Fibroblast of lung (primary cell): ENCODE results near the gene SPTBN5. TPM values are rescaled to one million over a fixed set of nuclear protein-coding genes. Genes with fewer than 3 reads are reported as not detected.

Source experiments
- DNase-seq, 2 donors: peaks; one replicate each; pipeline versions ENCODE4 v3.0.0 to v3.0.0-alpha.2; 2010; ENCODE audit warnings: low read depth in 2 of 2
- H2AFZ ChIP-seq: 2 replicates; pipeline ENCODE4 v1.5.1; 2012; ENCODE audit warnings: low read length, control low read depth, inconsistent platforms
- H3K27ac ChIP-seq: 2 replicates; pipeline ENCODE4 v1.5.1; 2011; ENCODE audit warnings: low read length, control low read depth; ENCODE audit not compliant: insufficient read depth
- H3K27me3 ChIP-seq: 2 replicates; pipeline ENCODE4 v1.5.1; 2011; ENCODE audit warnings: mild to moderate bottlenecking, low read length; ENCODE audit not compliant: control insufficient read depth, insufficient read depth
- H3K36me3 ChIP-seq: 2 replicates; pipeline ENCODE4 v1.5.1; 2011; ENCODE audit warnings: low read length; ENCODE audit not compliant: control insufficient read depth, insufficient read depth
- H3K4me1 ChIP-seq: 2 replicates; pipeline ENCODE4 v1.5.1; 2011; ENCODE audit warnings: low read length; ENCODE audit not compliant: control insufficient read depth, insufficient read depth; ENCODE audit errors: extremely low read depth
- H3K4me2 ChIP-seq: 2 replicates; pipeline ENCODE4 v1.5.1; 2011; ENCODE audit warnings: low read length, control low read depth; ENCODE audit not compliant: insufficient read depth; ENCODE audit errors: extremely low read depth
- H3K4me3 ChIP-seq, 4 experiments: fragments of 200-600 bp in 1 of 4; sonication (generic) in 1 of 4; replicated peaks in 1 of 4; 2 replicates each; pipeline ENCODE4 v1.5.1; 2011 to 2016; ENCODE audit warnings: low read length in 4 of 4, low read depth in 3 of 4, mild to moderate bottlenecking in 3 of 4, control low read depth in 2 of 4, inconsistent platforms in 1 of 4, mixed read lengths in 1 of 4; ENCODE audit not compliant: insufficient read depth in 1 of 4; ENCODE audit errors: control extremely low read depth in 1 of 4
- H3K79me2 ChIP-seq: 2 replicates; pipeline ENCODE4 v1.5.1; 2012; ENCODE audit warnings: mild to moderate bottlenecking, low read length, inconsistent platforms; ENCODE audit not compliant: control insufficient read depth, insufficient read depth
- H3K9ac ChIP-seq: 2 replicates; pipeline ENCODE4 v1.5.1; 2011; ENCODE audit warnings: mild to moderate bottlenecking, low read length, control low read depth; ENCODE audit not compliant: insufficient read depth
- H3K9me3 ChIP-seq: 2 replicates; pipeline ENCODE4 v1.5.1; 2012; ENCODE audit warnings: low read depth, low read length; ENCODE audit not compliant: control insufficient read depth, insufficient read depth
- H4K20me1 ChIP-seq: 2 replicates; pipeline ENCODE4 v1.5.1; 2011; ENCODE audit warnings: low read length; ENCODE audit not compliant: control insufficient read depth, insufficient read depth; ENCODE audit errors: extremely low read depth
- CTCF ChIP-seq, 2 donors: IDR thresholded peaks in 1 of 2; conservative IDR thresholded peaks in 1 of 2; 1 replicate in 1 of 2; 2 replicates in 1 of 2; pipeline ENCODE4 v1.5.1; 2011 to 2012; ENCODE audit warnings: low read length in 2 of 2, control low read depth in 1 of 2, inconsistent platforms in 1 of 2, low read depth in 1 of 2, mild to moderate bottlenecking in 1 of 2
- EZH2 ChIP-seq: IDR thresholded peaks from 2 replicates; pipeline ENCODE4 v1.5.1; 2012; ENCODE audit warnings: low read length, control low read depth, mild to moderate bottlenecking; ENCODE audit errors: missing control alignments
- polyA plus RNA-seq, 2 donors: library from polyadenylated mRNA; depleted of rRNA in 1 of 2; stranded (reverse) in 1 of 2; unstranded in 1 of 2; fragments of >200 nt; gene quantifications; 2 replicates each; pipeline ENCODE4 v1.2.1, GENCODE V29; 2011 to 2012; ENCODE audit warnings: missing spikeins in 1 of 2
- total RNA-seq: library from RNA; depleted of rRNA; stranded (reverse); fragments of >200 nt; gene quantifications from 2 replicates; pipeline ENCODE4 v1.2.1, GENCODE V29; 2014

Gene SPTBN5
- total and polyA plus RNA-seq, 2 donors (not counting 1 experiment from before 2014, with no cell fraction given), result 0.43 to 0.66 TPM

GRCh38 chr15:41921167-41921566 lies 27.3 kb upstream of the SPTBN5 start:
- peaks cover 10% of the 10 kb centered on the region for H3K36me3 ChIP-seq
- H3K4me1 ChIP-seq, result peaks cover 18% of the 10 kb centered on the region

GRCh38 chr15:41919954-41920538 lies 26.2 kb upstream of the SPTBN5 start:
- peaks cover 18% of the 10 kb centered on the region for H3K4me1 ChIP-seq
- no peak overlapping the region for H3K9ac ChIP-seq
- H3K27me3 ChIP-seq, result no peaks in the 10 kb centered on the region
- no peaks in the 10 kb centered on the region for H3K79me2 ChIP-seq
- TF ChIP-seq CTCF (conservative IDR thresholded peaks at IDR 0.05 in 1 of 2, IDR thresholded peaks at IDR 0.05 in 1 of 2; ENCODE audit: low read depth in 1 of 2, low read length in 2 of 2), result no peak
- no peak for TF ChIP-seq EZH2
- no peak overlapping the region for H2AFZ ChIP-seq
- no peaks in the 10 kb centered on the region for H4K20me1 ChIP-seq
- DNase-seq, result peak; percentile 91 to 95
- H3K9me3 ChIP-seq, result no peaks in the 10 kb centered on the region
- no peak overlapping the region for H3K27ac ChIP-seq
- H3K36me3 ChIP-seq, result peaks cover 10% of the 10 kb centered on the region
- no peak overlapping the region for H3K4me3 ChIP-seq
- H3K4me2 ChIP-seq, result no peak overlapping the region

More at GRCh38 chr15:41921167-41921566, 27.3 kb upstream of the SPTBN5 start:
- Histone ChIP-seq H3K9ac (no peak overlapping the region), H3K27me3 (no peaks in the 10 kb centered on the region), H2AFZ (no peak overlapping the region), H4K20me1 (no peaks in the 10 kb centered on the region), H3K4me3 (no peak overlapping the region), H3K27ac (no peak overlapping the region), H3K79me2 (no peaks in the 10 kb centered on the region), H3K4me2 (no peak overlapping the region), H3K9me3 (no peaks in the 10 kb centered on the region)
- peak; percentile 29 to 55 for DNase-seq
- TF ChIP-seq CTCF (conservative IDR thresholded peaks at IDR 0.05 in 1 of 2, IDR thresholded peaks at IDR 0.05 in 1 of 2; ENCODE audit: low read depth in 1 of 2, low read length in 2 of 2) (no peak), EZH2 (no peak)

GRCh38 chr15:41919201-41919820 lies 25.5 kb upstream of the SPTBN5 start:
- TF ChIP-seq CTCF (conservative IDR thresholded peaks at IDR 0.05 in 1 of 2, IDR thresholded peaks at IDR 0.05 in 1 of 2; ENCODE audit: low read depth in 1 of 2, low read length in 2 of 2) (no peak), EZH2 (no peak)
- Histone ChIP-seq H3K9me3 (no peaks in the 10 kb centered on the region), H3K4me2 (no peak overlapping the region), H3K4me3 (no peak overlapping the region), H3K9ac (no peak overlapping the region), H4K20me1 (no peaks in the 10 kb centered on the region), H3K79me2 (no peaks in the 10 kb centered on the region), H3K4me1 (peaks cover 18% of the 10 kb centered on the region), H3K27ac (no peak overlapping the region), H2AFZ (no peak overlapping the region), H3K36me3 (peaks cover 9% of the 10 kb centered on the region), H3K27me3 (no peaks in the 10 kb centered on the region)
- peak in 1 of 2 donors; percentile 20 for DNase-seq
